ENCODE measurements around the gene SETD1A. TPM values are rescaled to one million over a fixed set of nuclear protein-coding genes. Genes with fewer than 3 reads are reported as not detected.

SETD1A gene
- total and polyA plus RNA-seq, 2 donors from 2014 or later: 4.8 to 18.8 TPM

DNA sequence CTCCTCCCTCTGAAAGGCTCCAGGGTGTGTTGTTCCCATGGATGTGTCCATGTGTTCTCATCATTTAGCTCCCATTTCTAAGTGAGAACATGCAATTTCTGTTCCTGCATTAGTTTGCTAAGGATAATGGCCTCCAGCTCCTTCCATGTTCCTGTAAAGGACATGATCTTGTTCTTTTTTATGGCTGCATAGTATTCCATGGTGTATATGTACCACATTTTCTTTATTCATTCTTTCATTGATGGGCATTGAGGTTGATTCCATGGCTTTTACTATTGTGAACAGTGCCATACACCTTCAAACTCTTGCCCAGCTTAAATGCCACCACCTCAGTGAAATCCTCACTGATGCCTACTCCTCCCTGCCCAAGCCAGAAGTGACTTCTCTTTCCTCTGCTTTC lies 13.2 kb upstream of the SETD1A start:
- H3K27me3 ChIP-seq (ENCODE audit: control insufficient read depth, insufficient read depth, low read length): no peaks in the 10 kb centered on the region
- intact Hi-C loops (cut with DNase I): no loop called here
- H3K9ac ChIP-seq (ENCODE audit: low read length in 3 of 3): no peak overlapping the region
- no peaks in the 10 kb centered on the region for H3K9me3 ChIP-seq (ENCODE audit: control insufficient read depth in 2 of 3, insufficient read depth in 1 of 3, low read length in 3 of 3)
- peaks cover 0 to 6% (median 6%) of the 10 kb centered on the region in 3 donors for H3K4me1 ChIP-seq (ENCODE audit: control insufficient read depth in 2 of 3, insufficient read depth in 2 of 3, low read depth in 1 of 3, low read length in 3 of 3)
- no peak for TF ChIP-seq CTCF (IDR thresholded peaks at IDR 0.05; ENCODE audit: borderline replicate concordance, extremely low read depth, insufficient read depth)
- no peak for FAIRE-seq
- H3K4me3 ChIP-seq (ENCODE audit: low read length in 3 of 3): no peak overlapping the region
- no peak overlapping the region for H3K27ac ChIP-seq (ENCODE audit: low read depth in 2 of 2, low read length in 2 of 2)
- peaks cover 2 to 4% (median 3%) of the 10 kb centered on the region in 3 donors for H3K36me3 ChIP-seq (ENCODE audit: control insufficient read depth in 2 of 3, insufficient read depth in 3 of 3, low read length in 3 of 3)
- no peak for DNase-seq

GRCh38 chr16:30946671-30947540 lies 10.6 kb upstream of the SETD1A start:
- DNase-seq: peak in 2 of 5 donors; percentile 75 to 80
- no peaks in the 10 kb centered on the region for H3K27me3 ChIP-seq (ENCODE audit: control insufficient read depth, insufficient read depth, low read length)

DNA sequence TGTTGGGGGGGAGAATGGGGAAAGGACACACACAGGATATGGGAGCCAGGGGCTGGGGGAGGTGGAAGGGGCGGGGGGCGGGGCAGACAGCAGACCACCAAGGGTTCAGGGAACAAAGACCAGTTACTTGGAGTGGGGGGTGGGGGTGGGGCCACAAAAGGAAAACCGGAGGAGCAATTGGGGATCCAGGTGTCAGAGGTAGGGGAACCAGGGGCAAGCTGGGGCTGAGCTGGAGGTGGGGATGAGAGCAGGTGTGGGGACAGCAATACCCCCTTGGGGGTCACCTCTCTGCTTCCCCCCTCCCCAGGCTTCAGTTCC lies 10.1 kb upstream of the SETD1A start:
- no peak overlapping the region for H3K4me3 ChIP-seq (ENCODE audit: low read length in 3 of 3)
- peak in 1 of 5 donors; percentile 91 for DNase-seq
- H3K27me3 ChIP-seq (ENCODE audit: control insufficient read depth, insufficient read depth, low read length): no peaks in the 10 kb centered on the region
- peak overlapping the region in 1 of 3 donors; percentile 26 for H3K9ac ChIP-seq (ENCODE audit: low read length in 3 of 3)
- H3K36me3 ChIP-seq (ENCODE audit: control insufficient read depth in 2 of 3, insufficient read depth in 3 of 3, low read length in 3 of 3): peaks cover 2 to 3% (median 3%) of the 10 kb centered on the region in 3 donors
- no peaks in the 10 kb centered on the region for H3K9me3 ChIP-seq (ENCODE audit: control insufficient read depth in 2 of 3, insufficient read depth in 1 of 3, low read length in 3 of 3)
- no peak for FAIRE-seq
- intact Hi-C loops (cut with DNase I): no loop called here
- H3K4me1 ChIP-seq (ENCODE audit: control insufficient read depth in 2 of 3, insufficient read depth in 2 of 3, low read depth in 1 of 3, low read length in 3 of 3): peaks cover 0 to 17% (median 9%) of the 10 kb centered on the region in 3 donors
- TF ChIP-seq CTCF (IDR thresholded peaks at IDR 0.05; ENCODE audit: borderline replicate concordance, extremely low read depth, insufficient read depth): no peak
- H3K27ac ChIP-seq (ENCODE audit: low read depth in 2 of 2, low read length in 2 of 2): peak overlapping the region; percentile 54 to 94

More at GRCh38 chr16:30946671-30947540, 10.6 kb upstream of the SETD1A start:
- Histone ChIP-seq H3K27ac (ENCODE audit: low read depth in 2 of 2, low read length in 2 of 2) (no peak overlapping the region), H3K9ac (ENCODE audit: low read length in 3 of 3) (no peak overlapping the region), H3K4me1 (ENCODE audit: control insufficient read depth in 2 of 3, insufficient read depth in 2 of 3, low read depth in 1 of 3, low read length in 3 of 3) (peaks cover 0 to 22% (median 14%) of the 10 kb centered on the region in 3 donors), H3K9me3 (ENCODE audit: control insufficient read depth in 2 of 3, insufficient read depth in 1 of 3, low read length in 3 of 3) (no peaks in the 10 kb centered on the region), H3K4me3 (ENCODE audit: low read length in 3 of 3) (no peak overlapping the region), H3K36me3 (ENCODE audit: control insufficient read depth in 2 of 3, insufficient read depth in 3 of 3, low read length in 3 of 3) (peaks cover 2 to 4% (median 3%) of the 10 kb centered on the region in 3 donors)
- FAIRE-seq: no peak
- intact Hi-C loops (cut with DNase I): no loop called here
- no peak for TF ChIP-seq CTCF (IDR thresholded peaks at IDR 0.05; ENCODE audit: borderline replicate concordance, extremely low read depth, insufficient read depth)

Data from kidney (tissue), 14 donors.